ENCODE results near the gene AFF4.
A peak's percentile ranks its signal among the peaks of the same experiment; 100 is the strongest.
"Not testable (repeated sequence)": the region's sequence is repeated elsewhere in the genome, so short reads cannot be mapped to it uniquely, and the experiment has no call there.

The AFF4 gene

GRCh38 chr5:132854992-132855391, 108.4 kb downstream of the AFF4 start:
- not testable (repeated sequence) for DNase-seq (ENCODE audit: low read depth in 2 of 2)

- no peak for DNase-seq (ENCODE audit: low read depth in 2 of 2)
Measured at GRCh38 chr5:132854301-132854700, 109.1 kb downstream of the AFF4 start.

- DNase-seq (ENCODE audit: low read depth in 2 of 2), result no peak
Measured at GRCh38 chr5:132853790-132854189, 109.6 kb downstream of the AFF4 start.

DNA sequence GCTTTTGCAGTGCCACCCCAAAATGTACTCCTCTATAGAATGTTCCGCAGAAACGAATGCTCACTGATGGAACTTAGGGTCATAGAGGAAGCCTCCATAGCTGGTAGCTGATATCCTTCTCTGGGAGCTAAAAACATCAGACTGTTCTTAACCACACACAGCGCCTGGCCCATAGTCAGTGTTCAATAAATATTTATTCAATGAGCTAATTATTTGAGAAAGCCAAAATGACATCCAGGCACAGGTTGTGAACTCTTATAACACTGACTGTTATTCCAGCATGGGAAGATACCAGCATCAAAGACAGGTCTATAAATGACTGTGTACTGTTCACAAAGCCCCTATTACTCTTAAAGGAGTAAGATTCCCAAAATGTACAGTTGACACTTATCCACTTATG, 110.1 kb downstream of the AFF4 start:
- DNase-seq (ENCODE audit: low read depth in 2 of 2), result no peak

DNA sequence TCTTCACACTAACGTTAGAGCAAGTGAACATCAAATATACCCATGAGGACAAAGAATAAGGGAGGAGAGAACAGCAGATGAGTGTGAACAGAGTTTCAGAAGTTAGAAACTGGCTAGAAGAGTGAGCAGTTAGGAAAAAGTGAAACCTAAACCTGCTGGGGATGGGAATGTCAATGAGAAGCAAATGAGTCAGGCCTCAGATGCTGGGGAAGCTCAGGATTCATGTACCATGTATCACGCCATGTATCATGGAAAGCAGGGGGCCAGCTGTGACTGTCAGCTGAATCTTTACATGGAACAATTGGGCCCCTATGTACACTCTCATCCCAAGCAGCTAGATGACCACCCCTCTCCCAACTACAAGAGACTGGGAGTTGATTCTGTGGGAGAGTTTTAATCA, 113.4 kb downstream of the AFF4 start:
- DNase-seq (ENCODE audit: low read depth in 2 of 2), result no peak

DNA sequence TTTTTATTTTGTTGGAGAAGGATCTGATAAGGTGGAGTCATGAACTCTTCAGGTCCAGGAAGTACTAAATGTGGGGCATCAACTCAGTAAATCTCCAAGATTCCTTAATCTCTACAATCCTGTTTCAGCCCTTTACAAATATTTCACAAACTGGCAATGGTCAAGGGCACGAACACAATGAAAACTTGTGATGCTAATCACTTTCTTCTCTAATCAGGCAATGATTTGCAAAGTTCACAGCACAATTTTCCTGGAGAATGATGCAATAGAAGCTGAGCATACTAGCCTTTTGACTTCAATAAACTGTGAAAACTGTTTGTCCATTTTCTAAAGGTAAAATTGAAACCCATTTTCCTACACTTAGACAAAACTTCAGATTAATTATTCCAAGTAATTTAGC, 114.1 kb downstream of the AFF4 start:
- no peak for DNase-seq (ENCODE audit: low read depth in 2 of 2)

DNA sequence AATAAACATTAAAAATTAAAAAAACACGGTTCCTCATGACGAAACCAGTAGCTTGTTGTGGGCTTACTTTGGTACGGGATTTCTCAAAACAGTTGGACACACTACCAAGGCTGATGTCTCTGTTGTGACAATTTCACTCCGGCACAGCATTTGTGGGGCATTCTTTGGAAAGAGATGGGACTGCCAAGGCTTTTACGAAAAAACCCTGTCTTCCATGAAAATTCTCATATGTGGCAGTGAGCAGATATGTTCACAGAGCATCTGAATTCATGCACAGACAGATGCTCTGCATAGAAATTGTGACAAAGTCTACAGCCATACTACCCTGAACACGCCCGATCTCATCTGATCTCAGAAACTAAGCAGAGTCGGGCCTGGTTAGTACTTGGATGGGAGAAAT, 115.2 kb downstream of the AFF4 start:
- no peak for DNase-seq (ENCODE audit: low read depth in 2 of 2)

- no peak for DNase-seq (ENCODE audit: low read depth in 2 of 2)
Measured at GRCh38 chr5:132841305-132841704, 122.1 kb downstream of the AFF4 start.

GRCh38 chr5:132840896-132841295, 122.5 kb downstream of the AFF4 start:
- no peak for DNase-seq (ENCODE audit: low read depth in 2 of 2)

DNA sequence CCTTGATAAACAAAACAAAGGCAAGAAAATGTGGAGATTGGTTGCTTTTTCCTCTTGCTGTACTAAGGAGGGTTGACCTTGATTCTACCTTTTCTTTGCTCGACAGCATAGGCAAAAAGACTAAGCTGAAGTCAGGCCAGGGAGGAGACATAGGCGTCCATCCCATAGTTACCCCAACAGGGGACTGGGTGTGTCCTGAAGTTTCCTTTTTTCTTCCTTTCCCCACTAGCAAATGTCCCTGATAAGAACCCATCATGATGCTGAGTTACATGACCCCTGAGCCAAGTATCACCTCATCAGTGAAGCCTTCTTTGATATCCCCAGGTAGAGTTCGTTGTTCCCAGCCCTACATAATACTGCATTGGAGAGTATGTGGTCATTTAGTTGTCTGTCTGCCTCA, 123.1 kb downstream of the AFF4 start:
- DNase-seq (ENCODE audit: low read depth in 2 of 2), result no peak

DNA sequence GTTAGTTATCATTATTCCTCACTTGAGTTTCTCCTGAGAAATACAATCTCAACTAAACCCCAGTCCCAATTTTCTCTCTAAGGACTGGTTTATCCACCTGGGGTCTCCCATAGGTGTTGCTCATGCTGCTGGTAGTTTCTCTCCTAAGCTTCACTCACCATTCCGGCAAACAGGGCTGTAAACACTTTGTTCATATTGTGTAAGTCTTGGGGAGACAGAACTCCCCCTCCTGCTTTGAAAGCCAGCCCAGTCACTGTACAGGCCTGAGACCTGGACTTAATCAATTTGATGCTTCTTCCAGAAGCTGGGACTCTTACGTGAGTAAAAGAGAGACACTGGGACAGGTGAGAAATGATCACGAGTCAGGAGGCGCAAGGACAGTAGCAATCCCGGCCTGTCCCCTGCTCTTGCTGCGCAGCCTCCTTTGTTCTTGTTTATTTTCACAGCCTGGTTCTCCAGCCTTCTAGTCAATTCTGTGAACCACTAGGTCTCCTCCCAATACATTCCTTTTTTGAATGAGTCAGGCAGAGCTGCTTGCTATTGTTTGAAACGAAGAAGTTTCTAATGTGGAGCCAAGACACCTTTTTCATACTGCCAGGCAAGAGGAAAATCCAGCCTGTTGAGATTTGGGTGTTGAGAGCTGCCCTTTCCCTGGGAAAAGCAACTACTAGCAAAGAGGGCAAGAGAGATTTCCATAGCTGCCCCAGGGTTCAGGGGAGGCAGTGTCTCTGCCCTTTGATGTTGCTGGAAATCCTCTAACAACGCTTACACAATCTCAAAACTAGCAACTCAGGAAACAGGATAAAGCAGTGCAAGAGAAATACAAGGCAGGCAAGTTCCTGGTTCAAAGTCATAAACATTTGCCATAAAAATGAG, 123.8 kb downstream of the AFF4 start:
- DNase-seq (ENCODE audit: low read depth in 2 of 2), result no peak

GRCh38 chr5:132838516-132839282, 124.7 kb downstream of the AFF4 start:
- no peak for DNase-seq (ENCODE audit: low read depth in 2 of 2)

- DNase-seq (ENCODE audit: low read depth in 2 of 2), result no peak
Measured at GRCh38 chr5:132837868-132838267, 125.6 kb downstream of the AFF4 start.

DNA sequence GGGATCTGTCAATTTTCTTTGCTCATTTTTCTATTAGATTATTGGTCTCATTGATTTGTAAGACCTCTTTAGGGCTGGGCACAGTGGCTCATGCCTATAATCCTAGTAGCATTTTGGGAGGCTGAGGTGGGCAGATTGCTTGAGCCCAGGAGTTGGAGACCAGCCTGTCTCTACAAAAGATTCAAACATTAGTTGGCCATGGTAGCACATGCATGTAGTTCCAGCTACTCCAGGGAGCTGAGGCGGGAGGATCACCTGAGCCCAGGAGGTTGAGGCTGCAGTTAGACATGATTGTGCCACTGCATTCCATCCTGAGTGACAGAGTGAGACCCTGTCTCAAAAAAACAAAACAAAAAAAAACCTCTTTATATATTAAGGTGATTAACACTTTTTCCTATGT, 126.6 kb downstream of the AFF4 start:
- no peak for DNase-seq (ENCODE audit: low read depth in 2 of 2)

GRCh38 chr5:132834057-132834456, 129.4 kb downstream of the AFF4 start:
- DNase-seq (ENCODE audit: low read depth in 2 of 2), result no peak

GRCh38 chr5:132832612-132833011, 130.8 kb downstream of the AFF4 start:
- no peak for DNase-seq (ENCODE audit: low read depth in 2 of 2)

GRCh38 chr5:132831095-132831860, 132.2 kb downstream of the AFF4 start:
- no peak for DNase-seq (ENCODE audit: low read depth in 2 of 2)

DNA sequence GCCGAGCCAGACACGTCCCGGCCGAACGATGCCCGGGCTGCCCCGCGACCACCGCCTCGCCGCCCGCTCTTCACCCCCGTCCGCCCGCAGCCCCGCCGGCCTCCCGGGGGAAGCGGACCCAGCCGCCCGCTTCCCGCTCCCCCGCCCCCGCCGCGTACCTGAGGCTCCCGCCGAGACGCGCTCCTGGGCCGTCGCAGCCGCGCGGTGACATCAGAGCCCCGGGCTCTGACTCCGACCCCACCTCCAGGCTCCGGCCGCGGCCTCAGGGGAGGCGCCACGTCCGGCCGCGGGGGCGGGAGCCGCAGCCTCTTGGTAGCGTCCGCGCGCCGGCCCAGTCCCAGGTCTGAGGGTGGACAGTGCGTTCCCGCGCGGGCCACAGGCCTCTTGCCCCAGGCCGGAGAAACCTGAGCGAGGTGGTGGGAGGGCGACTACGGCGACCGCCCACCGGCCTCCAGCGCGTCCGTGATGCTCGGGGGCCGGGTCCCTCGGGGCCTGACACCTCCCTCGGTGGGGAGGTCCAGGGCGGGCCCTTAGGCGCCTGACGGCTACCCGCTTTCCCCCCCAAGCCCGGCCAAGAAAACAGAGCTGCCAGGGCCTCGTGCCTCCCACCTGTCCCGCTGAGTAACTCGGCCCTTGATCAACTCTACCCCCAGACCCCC, 132.9 kb downstream of the AFF4 start, which contains the start of gene SHROOM1:
Gene SHROOM1, minus strand, starts transcription at position 212 of the 659 bp plus-strand sequence. CDS start 4,507 bp downstream, outside the sequence.
- no peak for DNase-seq (ENCODE audit: low read depth in 2 of 2)

- DNase-seq (ENCODE audit: low read depth in 2 of 2), result peak; percentile 52 to 66
Measured at GRCh38 chr5:132829742-132830435, 133.5 kb downstream of the AFF4 start.

DNA sequence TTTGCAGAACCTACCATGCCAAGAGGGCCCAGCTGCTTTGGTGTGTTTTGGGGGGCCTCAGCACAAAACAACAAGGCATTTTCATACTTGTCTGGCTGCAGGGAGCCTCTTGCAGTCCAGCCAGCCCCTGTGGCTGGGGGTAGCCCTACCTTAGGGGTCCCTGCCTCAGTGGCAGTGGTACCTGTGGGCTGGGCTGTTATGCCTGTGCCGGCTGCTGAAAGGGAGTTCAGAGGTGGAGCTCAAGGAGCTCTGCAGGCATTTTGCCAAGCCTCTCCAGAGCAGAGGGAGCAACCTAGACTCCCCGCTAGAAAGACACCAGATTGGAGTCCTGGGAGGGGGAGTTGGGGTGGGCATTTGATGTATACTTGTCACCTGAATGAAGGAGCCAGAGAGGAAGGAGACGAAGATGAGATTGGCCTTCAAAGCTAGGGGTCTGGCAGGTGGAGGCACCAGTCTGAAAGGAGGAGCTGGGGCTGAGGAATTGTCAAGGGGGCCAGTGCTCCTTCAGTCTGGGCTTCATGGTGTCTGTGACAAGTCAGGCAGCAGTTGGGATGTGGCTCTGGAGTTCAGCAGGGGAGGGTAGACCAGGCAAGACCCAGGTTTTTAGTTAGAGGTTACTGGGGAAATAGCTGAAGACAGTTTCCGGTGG, 134.5 kb downstream of the AFF4 start:
- no peak for DNase-seq (ENCODE audit: low read depth in 2 of 2)

Measured in stimulated activated CD4-positive, alpha-beta T cell treated with anti-CD3 and anti-CD28 coated beads, Interleukin-15, amount 100 ng/mL, for 48 hours (primary cell).